SJCRH30 (cell line): ENCODE data around the gene CRYBG1. TPM values are rescaled to one million over a fixed set of nuclear protein-coding genes. Genes with fewer than 3 reads are reported as not detected.
"Not testable (repeated sequence)": the region's sequence is repeated elsewhere in the genome, so short reads cannot be mapped to it uniquely, and the experiment has no call there.

ENCODE experiments used
- DNase-seq, 2 experiments: peaks; one replicate each; pipeline ENCODE4 v3.0.0-alpha.2; 2015 to 2020
- H3K27ac ChIP-seq: fragments of 250-450 bp; sonication (Bioruptor Pico); 2 replicates; pipeline ENCODE4 v1.5.1; 2020; ENCODE audit warnings: mild to moderate bottlenecking, moderate library complexity
- H3K27me3 ChIP-seq: fragments of 250-450 bp; sonication (Bioruptor Pico); 2 replicates; pipeline ENCODE4 v1.5.1; 2020; ENCODE audit warnings: mild to moderate bottlenecking, moderate library complexity
- H3K36me3 ChIP-seq: fragments of 250-450 bp; sonication (Bioruptor Pico); 2 replicates; pipeline ENCODE4 v1.5.1; 2020; ENCODE audit warnings: mild to moderate bottlenecking, moderate library complexity
- H3K4me1 ChIP-seq: fragments of 250-450 bp; sonication (Bioruptor Pico); 2 replicates; pipeline ENCODE4 v1.5.1; 2020; ENCODE audit warnings: mild to moderate bottlenecking, moderate library complexity
- H3K4me3 ChIP-seq: fragments of 250-450 bp; sonication (Bioruptor Pico); 2 replicates; pipeline ENCODE4 v1.5.1; 2020; ENCODE audit warnings: mild to moderate bottlenecking, moderate library complexity
- H3K9me3 ChIP-seq: fragments of 250-450 bp; sonication (Bioruptor Pico); replicated peaks from 2 replicates; pipeline ENCODE4 v1.5.1; 2020; ENCODE audit warnings: mild to moderate bottlenecking, moderate library complexity
- total RNA-seq: library from RNA; depleted of rRNA; stranded (reverse); fragments of >200 nt; shearing (Covaris generic); gene quantifications from 2 replicates; pipeline ENCODE4 v1.2.3, GENCODE V29; 2014

The CRYBG1 gene
- total RNA-seq, 1 experiment from 2014 or later = not detected

DNA sequence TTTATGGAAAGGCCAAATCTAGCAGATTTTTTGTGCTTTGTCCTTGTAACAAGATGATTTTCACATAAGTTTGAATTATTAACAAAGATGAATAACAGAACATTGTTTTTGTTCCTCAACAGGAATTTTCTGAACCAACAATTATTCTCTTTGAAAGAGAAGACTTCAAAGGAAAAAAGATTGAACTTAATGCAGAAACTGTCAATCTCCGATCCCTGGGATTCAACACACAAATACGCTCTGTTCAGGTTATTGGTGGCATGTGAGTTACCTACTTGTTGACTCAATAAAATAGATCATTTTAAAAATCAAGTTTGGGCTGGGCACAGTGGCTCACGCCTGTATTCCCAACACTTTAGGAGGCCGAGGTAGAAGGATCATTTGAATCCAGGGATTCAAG is 197.8 kb downstream of the CRYBG1 start:
- DNase-seq = no peak
- Histone ChIP-seq H3K9me3 (no peaks in the 10 kb centered on the region), H3K27ac (no peak overlapping the region), H3K4me3 (no peak overlapping the region), H3K4me1 (no peaks in the 10 kb centered on the region), H3K36me3 (no peaks in the 10 kb centered on the region), H3K27me3 (no peaks in the 10 kb centered on the region)

DNA sequence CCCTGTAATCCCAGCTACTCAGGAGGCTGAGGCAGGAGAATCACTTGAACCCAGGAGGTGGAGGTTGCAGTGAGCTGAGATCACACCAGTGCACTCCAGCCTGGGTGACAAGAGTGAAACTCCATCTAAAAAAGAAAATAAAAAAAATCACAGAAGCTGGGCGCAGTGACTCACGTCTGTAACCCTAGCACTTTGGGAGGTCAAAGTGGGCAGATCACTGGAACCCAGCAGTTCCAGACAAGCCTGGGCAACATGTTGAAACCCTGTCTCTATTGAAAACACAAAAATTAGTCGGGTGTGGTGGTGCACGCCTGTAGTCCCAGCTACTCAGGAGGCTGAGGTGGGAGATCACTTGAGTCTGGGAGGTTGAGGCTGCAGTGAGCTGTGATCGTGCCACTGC is 199.1 kb downstream of the CRYBG1 start:
- DNase-seq, H3K27me3 ChIP-seq, H3K4me1 ChIP-seq, H3K9me3 ChIP-seq, H3K27ac ChIP-seq, H3K36me3 ChIP-seq, H3K4me3 ChIP-seq: not testable (repeated sequence)

DNA sequence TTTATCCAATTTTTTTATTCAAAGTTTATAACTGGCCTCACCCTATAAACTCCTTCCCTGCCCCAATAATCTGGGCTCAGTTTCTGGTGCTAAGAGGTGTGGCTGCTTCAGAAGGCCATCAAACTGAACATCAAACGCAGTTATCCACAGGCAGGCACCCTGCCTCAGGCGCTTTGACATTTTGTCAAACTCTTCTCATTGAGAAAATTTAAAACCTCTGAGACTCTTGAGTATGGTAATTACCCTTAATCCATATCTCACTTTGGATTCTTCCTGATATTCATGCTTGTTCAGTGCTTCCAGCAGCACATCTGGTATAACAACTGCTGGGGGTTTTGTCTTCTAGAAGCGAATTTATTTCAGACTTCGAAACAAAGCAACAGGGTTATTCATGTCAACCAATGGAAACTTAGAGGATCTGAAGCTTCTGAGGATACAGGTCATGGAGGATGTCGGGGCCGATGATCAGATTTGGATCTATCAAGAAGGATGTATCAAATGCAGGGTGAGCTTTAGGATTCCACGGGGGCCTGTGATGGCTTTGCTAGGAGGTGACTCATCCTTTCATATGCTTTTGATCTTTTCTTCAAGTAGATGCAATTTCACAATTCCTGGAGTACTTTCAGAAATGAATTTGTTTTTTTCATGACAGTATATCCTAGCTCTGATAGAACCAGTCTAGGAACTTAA is 200.6 kb downstream of the CRYBG1 start:
- Histone ChIP-seq H3K4me1 (no peaks in the 10 kb centered on the region), H3K9me3 (no peaks in the 10 kb centered on the region), H3K36me3 (no peaks in the 10 kb centered on the region), H3K27me3 (no peaks in the 10 kb centered on the region), H3K27ac (no peak overlapping the region), H3K4me3 (no peak overlapping the region)
- DNase-seq = no peak

DNA sequence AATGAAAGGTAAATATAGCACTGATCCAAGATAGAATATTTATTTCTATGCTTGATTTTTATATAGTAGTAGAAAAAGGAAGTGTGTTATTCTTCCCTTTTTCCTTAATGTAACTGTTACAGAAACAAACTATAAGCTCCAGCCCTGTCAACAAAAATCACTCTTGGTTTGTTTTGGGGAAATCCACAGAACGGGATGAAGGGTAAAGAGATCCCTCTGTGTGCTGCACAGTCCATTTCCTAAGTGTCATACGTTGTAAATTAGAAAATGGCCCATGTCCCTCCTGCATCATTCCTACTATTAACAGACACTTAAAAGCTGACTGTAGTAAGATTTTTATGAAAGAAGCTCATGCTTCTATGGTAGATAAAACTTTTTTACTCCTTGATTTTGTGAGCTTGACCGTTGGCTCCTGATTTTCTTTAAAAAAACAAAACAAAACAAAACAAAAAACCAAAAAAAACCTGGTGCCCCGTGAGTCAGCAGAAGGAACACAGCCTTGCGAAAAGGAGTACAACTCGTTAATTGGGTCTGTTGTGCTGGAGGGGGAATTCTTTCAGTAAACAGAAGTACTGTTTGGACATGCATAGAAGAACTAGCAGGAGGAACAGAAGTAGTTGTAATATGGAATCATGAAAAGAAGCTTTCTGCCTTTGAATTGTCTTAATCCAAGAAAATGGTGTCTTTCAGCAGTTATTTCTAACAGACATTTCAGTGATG is 201.3 kb downstream of the CRYBG1 start:
- Histone ChIP-seq H3K4me1 (no peaks in the 10 kb centered on the region), H3K27ac (no peak overlapping the region), H3K9me3 (no peaks in the 10 kb centered on the region), H3K4me3 (no peak overlapping the region), H3K36me3 (no peaks in the 10 kb centered on the region), H3K27me3 (no peaks in the 10 kb centered on the region)
- DNase-seq = no peak

DNA sequence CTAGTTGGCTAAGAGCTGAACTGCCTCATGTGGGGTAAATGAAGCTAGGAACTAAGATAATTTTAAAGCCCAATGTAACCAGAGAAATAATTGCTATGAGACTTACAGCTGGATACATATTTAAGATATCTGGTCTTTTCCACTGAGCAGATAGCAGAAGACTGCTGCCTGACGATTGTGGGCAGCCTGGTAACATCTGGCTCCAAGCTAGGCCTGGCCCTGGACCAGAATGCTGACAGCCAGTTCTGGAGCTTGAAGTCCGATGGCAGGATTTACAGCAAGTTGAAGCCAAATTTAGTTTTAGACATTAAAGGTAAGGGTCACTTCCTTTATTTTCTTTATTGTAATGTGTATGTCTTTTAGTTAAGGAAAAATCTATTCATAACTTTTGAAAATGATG is 203.1 kb downstream of the CRYBG1 start:
- Histone ChIP-seq H3K27me3 (no peaks in the 10 kb centered on the region), H3K4me3 (no peak overlapping the region), H3K4me1 (no peaks in the 10 kb centered on the region), H3K36me3 (no peaks in the 10 kb centered on the region), H3K27ac (no peak overlapping the region), H3K9me3 (no peaks in the 10 kb centered on the region)
- no peak for DNase-seq

DNA sequence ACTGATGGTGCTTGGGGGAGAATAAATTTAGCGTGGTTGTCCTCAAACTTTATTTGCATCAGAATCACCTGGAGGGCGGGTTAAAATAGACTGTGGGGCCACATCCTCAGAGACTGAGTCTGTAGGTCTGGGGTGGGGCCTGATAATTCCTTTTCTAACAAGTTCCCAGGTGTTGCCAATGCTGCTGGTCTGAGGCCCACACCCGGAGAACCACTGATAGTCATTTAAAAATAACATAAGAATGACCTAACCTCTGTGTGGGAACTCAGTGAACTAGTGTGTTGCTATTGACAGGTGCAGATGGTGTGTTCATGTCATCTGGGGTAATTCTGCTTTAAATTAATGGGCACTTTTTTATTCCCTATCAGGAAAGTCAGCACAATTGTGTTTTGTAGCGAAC is 204.0 kb downstream of the CRYBG1 start:
- no peak overlapping the region for H3K27ac ChIP-seq

DNA sequence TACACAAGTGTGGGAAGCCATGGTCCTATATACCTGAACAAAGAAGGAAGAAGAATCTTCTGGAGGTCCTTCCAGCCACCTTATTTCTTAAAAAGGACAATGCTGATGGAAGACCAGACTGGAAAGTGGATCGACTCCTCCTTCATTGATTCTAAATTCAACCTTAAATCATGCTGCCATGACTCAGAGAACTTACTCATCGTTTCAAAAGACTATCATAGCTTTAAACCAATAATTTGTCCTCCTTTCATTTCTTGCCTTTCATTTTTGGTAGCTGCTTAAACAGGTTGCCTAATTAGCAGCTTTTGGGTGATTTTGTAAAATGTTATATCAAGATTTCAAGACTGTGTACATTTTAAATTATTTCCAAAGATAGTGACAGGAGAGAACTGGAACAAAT is 208.0 kb downstream of the CRYBG1 start:
- no peaks in the 10 kb centered on the region for H3K4me1 ChIP-seq
- no peaks in the 10 kb centered on the region for H3K27me3 ChIP-seq
- H3K36me3 ChIP-seq = no peaks in the 10 kb centered on the region
- no peak overlapping the region for H3K27ac ChIP-seq
- no peak for DNase-seq
- no peaks in the 10 kb centered on the region for H3K9me3 ChIP-seq
- no peak overlapping the region for H3K4me3 ChIP-seq

More for the DNA sequence above, 204.0 kb downstream of the CRYBG1 start:
- DNase-seq = no peak
- Histone ChIP-seq H3K36me3 (no peaks in the 10 kb centered on the region), H3K9me3 (no peaks in the 10 kb centered on the region), H3K27me3 (no peaks in the 10 kb centered on the region), H3K4me3 (no peak overlapping the region), H3K4me1 (no peaks in the 10 kb centered on the region)

DNA sequence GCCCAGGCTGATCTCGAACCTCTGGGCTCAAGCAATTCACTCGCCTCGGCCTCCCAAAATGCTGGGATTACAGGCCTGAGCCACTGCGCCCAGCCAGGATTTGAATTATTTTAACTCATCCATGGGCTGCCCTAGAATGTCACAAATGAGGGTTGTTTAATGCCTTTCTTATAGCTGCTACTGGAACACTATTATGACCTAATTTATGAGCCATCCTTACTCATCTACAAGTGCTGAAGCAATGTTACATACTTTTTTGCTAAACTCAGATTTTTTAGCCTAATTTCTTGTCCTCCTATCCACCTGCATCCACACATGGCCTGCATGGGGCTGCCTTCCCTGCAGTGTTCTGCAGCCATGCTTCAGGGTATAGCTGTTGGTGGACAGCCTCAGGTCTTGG is 208.9 kb downstream of the CRYBG1 start:
- no peaks in the 10 kb centered on the region for H3K27me3 ChIP-seq
- no peak overlapping the region for H3K4me3 ChIP-seq
- no peaks in the 10 kb centered on the region for H3K9me3 ChIP-seq
- H3K36me3 ChIP-seq = no peaks in the 10 kb centered on the region
- H3K27ac ChIP-seq = no peak overlapping the region
- no peak for DNase-seq
- H3K4me1 ChIP-seq = peaks cover 2% of the 10 kb centered on the region; the same call in 1 of the 2 replicates

DNA sequence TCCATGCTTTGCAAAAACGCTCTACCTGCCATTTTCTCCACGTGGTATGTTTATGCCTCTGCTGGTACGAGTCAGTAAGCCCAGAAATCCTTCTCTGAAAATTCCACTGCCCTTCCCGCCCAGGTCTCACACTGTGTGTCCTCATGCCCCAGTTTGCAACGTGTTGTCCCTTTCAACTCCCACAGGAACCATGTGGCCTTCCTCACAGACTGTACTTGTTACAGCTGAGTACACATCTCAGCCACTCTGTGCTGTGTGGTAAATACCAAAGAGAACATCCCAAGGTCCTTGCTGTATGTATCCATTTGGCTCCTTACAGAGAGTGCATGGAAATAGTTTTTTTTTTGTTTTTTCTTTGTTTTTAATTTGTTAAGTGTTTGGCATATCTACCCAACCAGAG is 211.9 kb downstream of the CRYBG1 start:
- Histone ChIP-seq H3K27me3 (no peaks in the 10 kb centered on the region), H3K4me3 (no peak overlapping the region), H3K4me1 (peaks cover 12% of the 10 kb centered on the region)

DNA sequence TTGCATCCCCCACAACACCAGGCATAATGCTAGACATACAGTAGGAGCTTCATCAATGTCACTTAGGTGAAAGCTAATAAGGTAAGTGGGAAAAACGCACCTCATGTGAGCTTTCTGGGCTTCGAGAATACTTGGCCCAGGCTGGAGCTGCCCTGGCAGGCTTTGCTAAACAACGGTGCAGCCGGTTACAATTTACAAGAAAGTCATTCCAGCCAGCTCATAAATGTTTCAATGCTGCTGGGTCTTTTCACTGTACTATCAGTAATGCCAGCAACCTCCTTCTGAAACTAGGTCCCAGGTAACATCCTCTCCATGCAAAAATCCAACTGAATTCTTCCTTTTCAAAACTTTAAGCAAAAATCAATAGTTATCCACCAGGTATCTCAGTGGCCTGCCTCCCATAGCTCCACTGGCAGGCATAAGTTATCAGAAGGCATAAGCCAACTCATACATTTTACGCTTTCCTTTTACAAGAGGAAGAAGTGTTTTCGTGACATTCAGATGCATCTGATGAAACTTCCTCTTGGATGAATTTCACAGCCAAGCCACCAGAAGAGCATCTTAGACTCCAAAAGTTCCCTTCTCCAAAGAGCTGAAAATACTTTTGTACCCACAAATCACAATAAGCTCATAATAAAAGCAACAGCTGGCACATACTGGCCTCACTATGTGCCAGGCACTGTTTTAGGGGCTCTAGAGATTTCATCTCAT is 212.5 kb downstream of the CRYBG1 start:
- Histone ChIP-seq H3K9me3 (no peaks in the 10 kb centered on the region), H3K4me1 (peaks cover 12% of the 10 kb centered on the region), H3K36me3 (no peaks in the 10 kb centered on the region), H3K27ac (no peak overlapping the region), H3K4me3 (no peak overlapping the region), H3K27me3 (no peaks in the 10 kb centered on the region)
- DNase-seq = no peak

More for the DNA sequence above, 211.9 kb downstream of the CRYBG1 start:
- no peaks in the 10 kb centered on the region for H3K9me3 ChIP-seq
- no peak overlapping the region for H3K27ac ChIP-seq
- H3K36me3 ChIP-seq = no peaks in the 10 kb centered on the region
- no peak for DNase-seq

DNA sequence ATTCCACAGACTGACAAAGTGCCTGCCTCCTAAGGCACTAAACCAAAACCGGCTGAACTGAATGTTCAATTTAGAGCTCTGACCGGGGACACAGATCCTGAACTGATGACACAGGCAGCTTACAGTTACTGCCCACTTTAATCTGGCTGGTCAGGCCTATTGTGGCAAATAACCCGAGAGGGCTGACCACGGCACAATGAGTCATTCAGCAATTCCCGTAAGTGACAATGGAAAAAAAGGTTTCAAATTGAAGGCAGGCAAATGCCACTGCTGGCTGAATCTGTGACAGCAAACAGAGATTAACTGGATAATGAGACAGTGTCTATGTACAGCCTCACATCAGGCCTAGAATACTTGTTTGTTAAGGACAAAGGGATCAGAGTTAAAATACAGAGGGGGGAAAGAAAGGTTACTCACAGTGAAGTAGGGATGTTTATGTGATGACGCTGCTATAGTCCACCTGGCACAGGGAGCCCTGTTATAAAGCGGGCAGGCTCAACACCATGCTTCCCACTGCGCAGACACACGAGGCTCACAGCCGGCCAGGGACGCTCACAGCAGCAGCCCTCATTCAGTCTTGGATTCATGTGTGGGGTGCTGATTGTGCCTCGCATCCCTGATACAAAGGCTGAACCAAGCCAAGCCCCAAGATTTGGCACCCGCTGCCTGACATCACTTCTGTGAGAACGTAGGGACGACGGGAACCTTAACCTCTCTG is 214.4 kb downstream of the CRYBG1 start:
- H3K4me3 ChIP-seq = no peak overlapping the region
- H3K9me3 ChIP-seq = no peaks in the 10 kb centered on the region
- peak overlapping the region; percentile 53 for H3K27ac ChIP-seq
- no peaks in the 10 kb centered on the region for H3K36me3 ChIP-seq
- H3K4me1 ChIP-seq = peaks cover 12% of the 10 kb centered on the region
- DNase-seq = peak; percentile 52 to 76
- H3K27me3 ChIP-seq = no peaks in the 10 kb centered on the region

DNA sequence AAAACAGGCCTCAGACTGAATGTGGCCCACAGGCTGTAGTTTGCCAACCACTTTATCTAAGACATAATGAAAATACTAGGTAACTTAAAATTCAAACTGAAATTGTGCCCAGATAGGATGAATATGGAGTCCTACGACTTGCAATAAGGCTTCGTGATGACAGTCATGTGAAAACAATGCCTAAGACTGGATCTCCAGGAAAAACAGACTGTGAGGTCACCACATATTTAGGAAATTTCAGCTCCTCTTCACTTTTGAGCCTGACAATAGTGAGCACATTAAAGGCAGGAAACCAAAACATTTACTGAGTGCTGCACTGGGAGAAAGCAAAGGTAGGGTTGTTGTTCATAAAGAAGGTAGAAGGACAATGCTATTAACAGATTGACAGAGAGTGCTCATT is 218.8 kb downstream of the CRYBG1 start:
- Histone ChIP-seq H3K27ac (no peak overlapping the region), H3K27me3 (no peaks in the 10 kb centered on the region), H3K4me3 (no peak overlapping the region), H3K9me3 (no peaks in the 10 kb centered on the region), H3K36me3 (no peaks in the 10 kb centered on the region), H3K4me1 (peaks cover 12% of the 10 kb centered on the region)
- no peak for DNase-seq

DNA sequence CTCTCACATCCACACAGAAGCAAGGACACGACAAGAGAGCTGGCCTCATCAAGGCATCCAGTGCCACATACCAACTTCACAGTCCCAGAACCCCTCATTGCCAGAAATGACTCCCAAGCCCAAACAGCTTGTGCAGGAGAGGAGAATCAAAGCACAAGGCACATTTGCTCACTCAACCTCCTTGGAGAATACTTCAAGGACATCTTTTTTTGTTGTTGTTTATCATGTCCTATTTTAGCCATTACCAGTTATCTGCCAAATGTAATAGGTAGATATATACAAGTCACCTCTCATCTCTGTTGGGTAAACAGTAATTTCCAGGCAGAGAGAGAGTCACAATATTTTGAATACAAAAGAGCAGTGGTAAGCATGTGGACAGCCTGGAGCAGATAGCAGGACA is 221.0 kb downstream of the CRYBG1 start:
- no peaks in the 10 kb centered on the region for H3K36me3 ChIP-seq
- no peak for DNase-seq
- H3K4me1 ChIP-seq = no peaks in the 10 kb centered on the region
- H3K27me3 ChIP-seq = no peaks in the 10 kb centered on the region
- no peak overlapping the region for H3K4me3 ChIP-seq
- H3K27ac ChIP-seq = no peak overlapping the region
- H3K9me3 ChIP-seq = no peaks in the 10 kb centered on the region

DNA sequence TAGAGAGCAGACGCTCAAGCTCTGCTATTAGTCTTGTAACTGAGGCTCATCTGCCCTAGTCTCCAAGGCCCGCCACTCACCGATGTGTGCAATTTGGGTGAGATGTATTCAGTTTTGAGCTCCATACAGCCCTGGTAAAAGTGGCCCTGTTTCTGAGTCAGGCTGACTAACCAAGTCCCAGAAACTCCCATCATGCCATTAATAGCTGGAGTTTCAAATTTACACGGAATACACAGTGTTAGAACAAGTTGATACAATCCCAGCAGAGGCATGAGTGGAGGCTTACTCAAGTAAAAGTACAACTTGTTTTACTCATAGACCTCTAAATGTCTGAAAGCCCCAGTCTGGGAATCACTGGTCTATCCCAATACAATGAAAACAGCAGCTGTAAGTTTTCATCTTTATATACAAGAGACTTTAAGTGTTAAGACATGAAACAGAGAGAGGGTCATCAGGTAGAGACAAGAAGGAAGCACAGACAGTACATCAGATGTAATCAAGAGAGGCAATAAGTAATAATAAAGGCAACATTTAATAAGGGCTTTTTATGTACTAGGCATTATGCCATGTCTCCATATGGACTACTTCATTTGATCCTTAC is 226.4 kb downstream of the CRYBG1 start:
- H3K4me1 ChIP-seq = no peaks in the 10 kb centered on the region
- no peak for DNase-seq
- no peaks in the 10 kb centered on the region for H3K9me3 ChIP-seq
- H3K36me3 ChIP-seq = 0 out of 2 replicates have a peak, but pooled peaks cover 4% of the 10 kb centered on the region
- H3K4me3 ChIP-seq = no peak overlapping the region
- H3K27ac ChIP-seq = no peak overlapping the region
- H3K27me3 ChIP-seq = no peaks in the 10 kb centered on the region
